Neural cell (in vitro differentiated cells): ENCODE results near the gene LRRC71. TPM values are rescaled to one million over a fixed set of nuclear protein-coding genes. Genes with fewer than 3 reads are reported as not detected.

ENCODE experiments used
- H2AFZ ChIP-seq: fragments of 200-600, 300-800 bp; sonication (generic), shearing (Covaris generic); 2 replicates; pipeline ENCODE4 v1.6.0; 2014; ENCODE audit warnings: low read depth, mild to moderate bottlenecking, antibody characterized with exemption, low read length, moderate library complexity
- H3F3A ChIP-seq: fragments of 200-600 bp; shearing (Covaris generic); 2 replicates; pipeline ENCODE4 v1.6.1; 2016; ENCODE audit warnings: mild to moderate bottlenecking, moderate library complexity, mixed read lengths, antibody characterized with exemption, low read length; ENCODE audit not compliant: insufficient read depth, poor library complexity, severe bottlenecking
- H3K27ac ChIP-seq: fragments of 200-600, 300-800 bp; sonication (generic), shearing (Covaris generic); 2 replicates; pipeline ENCODE4 v1.5.1; 2014; ENCODE audit warnings: mild to moderate bottlenecking, low read length, moderate library complexity
- H3K27me3 ChIP-seq: fragments of 300-800, 200-600 bp; sonication (generic), shearing (Covaris generic); 2 replicates; pipeline ENCODE4 v1.6.0; 2014; ENCODE audit warnings: mild to moderate bottlenecking, low read depth, low read length, moderate library complexity; ENCODE audit not compliant: insufficient read depth
- H3K36me3 ChIP-seq: fragments of 300-800, 200-600 bp; sonication (generic), shearing (Covaris generic); 2 replicates; pipeline ENCODE4 v1.5.1; 2014; ENCODE audit warnings: mild to moderate bottlenecking, antibody characterized with exemption, low read length, moderate library complexity; ENCODE audit not compliant: insufficient read depth
- H3K4me2 ChIP-seq: fragments of 300-800, 200-600 bp; sonication (generic), shearing (Covaris generic); 2 replicates; pipeline ENCODE4 v1.6.0; 2014; ENCODE audit warnings: mild to moderate bottlenecking, low read length
- H3K4me3 ChIP-seq: fragments of 300-800, 200-600 bp; sonication (generic), shearing (Covaris generic); 2 replicates; pipeline ENCODE4 v1.5.1; 2014; ENCODE audit warnings: mild to moderate bottlenecking, low read length, moderate library complexity
- H3K79me2 ChIP-seq: fragments of 200-600 bp; shearing (Covaris generic); replicated peaks from 2 replicates; pipeline ENCODE4 v1.6.0; 2014; ENCODE audit warnings: mild to moderate bottlenecking, low read length, moderate library complexity; ENCODE audit not compliant: insufficient read depth
- H3K9ac ChIP-seq: fragments of 300-800, 200-600 bp; sonication (generic), shearing (Covaris generic); 2 replicates; pipeline ENCODE4 v1.6.1; 2016; ENCODE audit warnings: mild to moderate bottlenecking, low read length, mixed read lengths
- H3K9me2 ChIP-seq: fragments of 200-600 bp; shearing (Covaris generic); 2 replicates; pipeline ENCODE4 v1.6.1; 2016; ENCODE audit warnings: mild to moderate bottlenecking, low read length, mixed read lengths; ENCODE audit not compliant: insufficient read depth
- H3K9me3 ChIP-seq: fragments of 200-600, 300-800 bp; sonication (generic), shearing (Covaris generic); 2 replicates; pipeline ENCODE4 v1.6.1; 2016; ENCODE audit warnings: mild to moderate bottlenecking, mixed run types, low read length, moderate library complexity, mixed read lengths
- H4K20me1 ChIP-seq: fragments of 200-600 bp; shearing (Covaris generic); 2 replicates; pipeline ENCODE4 v1.6.1; 2016; ENCODE audit warnings: mild to moderate bottlenecking, mixed run types; ENCODE audit not compliant: insufficient read depth
- CTCF ChIP-seq: fragments of 450-650 bp; IDR thresholded peaks from 2 replicates; pipeline ENCODE4 v1.5.1; 2014; ENCODE audit warnings: antibody characterized with exemption, mild to moderate bottlenecking, moderate library complexity; ENCODE audit not compliant: poor library complexity, severe bottlenecking
- EP300 ChIP-seq: fragments of 450-650 bp; conservative IDR thresholded peaks from 2 replicates; pipeline ENCODE4 v1.6.1; 2014; ENCODE audit warnings: antibody characterized with exemption, mild to moderate bottlenecking, moderate library complexity; ENCODE audit not compliant: poor library complexity, severe bottlenecking
- EZH2 ChIP-seq: fragments of 200-600, 300-800 bp; shearing (Covaris generic), sonication (generic); IDR thresholded peaks from 2 replicates; pipeline ENCODE4 v1.6.1; 2014; ENCODE audit warnings: antibody characterized with exemption, low read length, borderline replicate concordance, mild to moderate bottlenecking; ENCODE audit not compliant: insufficient read depth, poor library complexity, severe bottlenecking
- MXI1 ChIP-seq: fragments of 450-650 bp; conservative IDR thresholded peaks from 2 replicates; pipeline ENCODE4 v1.6.1; 2014; ENCODE audit warnings: antibody characterized with exemption, mild to moderate bottlenecking; ENCODE audit not compliant: poor library complexity, severe bottlenecking
- POLR2AphosphoS5 ChIP-seq: IDR thresholded peaks from 2 replicates; pipeline ENCODE4 v1.6.1; 2012
- RAD21 ChIP-seq: fragments of 450-650 bp; conservative IDR thresholded peaks from 2 replicates; pipeline ENCODE4 v1.6.1; 2014; ENCODE audit warnings: antibody characterized with exemption, mild to moderate bottlenecking, moderate library complexity
- SMC3 ChIP-seq: fragments of 450-650 bp; conservative IDR thresholded peaks from 2 replicates; pipeline ENCODE4 v1.6.1; 2014; ENCODE audit warnings: antibody characterized with exemption, mild to moderate bottlenecking, moderate library complexity; ENCODE audit not compliant: poor library complexity
- TAF1 ChIP-seq: IDR thresholded peaks from 2 replicates; pipeline ENCODE4 v1.6.1; 2012; ENCODE audit warnings: low read depth
- polyA plus RNA-seq: library from polyadenylated mRNA; depleted of rRNA; stranded (reverse); fragments of >200 nt; gene quantifications from 2 replicates; pipeline ENCODE4 v1.2.3, GENCODE V29; 2014
- TF ChIP-seq, protein P1 (sequence below): IDR thresholded peaks from 2 replicates; pipeline ENCODE4 v1.6.1; 2012; ENCODE audit warnings: borderline replicate concordance

The LRRC71 gene
- polyA plus RNA-seq, 1 donor from 2014 or later: not detected

- no peaks in the 10 kb centered on the region for H3K36me3 ChIP-seq
- H2AFZ ChIP-seq: no peak overlapping the region
- H3F3A ChIP-seq: no peaks in the 10 kb centered on the region
- no peaks in the 10 kb centered on the region for H3K9me2 ChIP-seq
- H3K79me2 ChIP-seq: no peaks in the 10 kb centered on the region
- H3K27ac ChIP-seq: no peak overlapping the region
- TF ChIP-seq, protein P1, sequence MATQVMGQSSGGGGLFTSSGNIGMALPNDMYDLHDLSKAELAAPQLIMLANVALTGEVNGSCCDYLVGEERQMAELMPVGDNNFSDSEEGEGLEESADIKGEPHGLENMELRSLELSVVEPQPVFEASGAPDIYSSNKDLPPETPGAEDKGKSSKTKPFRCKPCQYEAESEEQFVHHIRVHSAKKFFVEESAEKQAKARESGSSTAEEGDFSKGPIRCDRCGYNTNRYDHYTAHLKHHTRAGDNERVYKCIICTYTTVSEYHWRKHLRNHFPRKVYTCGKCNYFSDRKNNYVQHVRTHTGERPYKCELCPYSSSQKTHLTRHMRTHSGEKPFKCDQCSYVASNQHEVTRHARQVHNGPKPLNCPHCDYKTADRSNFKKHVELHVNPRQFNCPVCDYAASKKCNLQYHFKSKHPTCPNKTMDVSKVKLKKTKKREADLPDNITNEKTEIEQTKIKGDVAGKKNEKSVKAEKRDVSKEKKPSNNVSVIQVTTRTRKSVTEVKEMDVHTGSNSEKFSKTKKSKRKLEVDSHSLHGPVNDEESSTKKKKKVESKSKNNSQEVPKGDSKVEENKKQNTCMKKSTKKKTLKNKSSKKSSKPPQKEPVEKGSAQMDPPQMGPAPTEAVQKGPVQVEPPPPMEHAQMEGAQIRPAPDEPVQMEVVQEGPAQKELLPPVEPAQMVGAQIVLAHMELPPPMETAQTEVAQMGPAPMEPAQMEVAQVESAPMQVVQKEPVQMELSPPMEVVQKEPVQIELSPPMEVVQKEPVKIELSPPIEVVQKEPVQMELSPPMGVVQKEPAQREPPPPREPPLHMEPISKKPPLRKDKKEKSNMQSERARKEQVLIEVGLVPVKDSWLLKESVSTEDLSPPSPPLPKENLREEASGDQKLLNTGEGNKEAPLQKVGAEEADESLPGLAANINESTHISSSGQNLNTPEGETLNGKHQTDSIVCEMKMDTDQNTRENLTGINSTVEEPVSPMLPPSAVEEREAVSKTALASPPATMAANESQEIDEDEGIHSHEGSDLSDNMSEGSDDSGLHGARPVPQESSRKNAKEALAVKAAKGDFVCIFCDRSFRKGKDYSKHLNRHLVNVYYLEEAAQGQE: no peak
- no peak for TF ChIP-seq TAF1
- no peak overlapping the region for H3K9ac ChIP-seq
- no peak overlapping the region for H3K4me2 ChIP-seq
- H4K20me1 ChIP-seq: no peaks in the 10 kb centered on the region
- H3K4me3 ChIP-seq: no peak overlapping the region
- no peaks in the 10 kb centered on the region for H3K9me3 ChIP-seq
- peaks cover 75% of the 10 kb centered on the region for H3K27me3 ChIP-seq
Observed at GRCh38 chr1:156921053-156921529, 659 bp downstream of the LRRC71 start.

- Histone ChIP-seq H3K4me2 (no peak overlapping the region), H3F3A (no peaks in the 10 kb centered on the region), H3K27ac (no peak overlapping the region), H3K9me2 (no peaks in the 10 kb centered on the region), H4K20me1 (no peaks in the 10 kb centered on the region), H3K27me3 (peaks cover 95% of the 10 kb centered on the region), H2AFZ (no peak overlapping the region), H3K9ac (no peak overlapping the region), H3K79me2 (no peaks in the 10 kb centered on the region), H3K9me3 (no peaks in the 10 kb centered on the region), H3K4me3 (peak overlapping the region; percentile 55), H3K36me3 (no peaks in the 10 kb centered on the region)
- TF ChIP-seq MXI1 (no peak), TAF1 (no peak), SMC3 (no peak)
Observed at GRCh38 chr1:156922986-156923669, 2.7 kb downstream of the LRRC71 start.

DNA sequence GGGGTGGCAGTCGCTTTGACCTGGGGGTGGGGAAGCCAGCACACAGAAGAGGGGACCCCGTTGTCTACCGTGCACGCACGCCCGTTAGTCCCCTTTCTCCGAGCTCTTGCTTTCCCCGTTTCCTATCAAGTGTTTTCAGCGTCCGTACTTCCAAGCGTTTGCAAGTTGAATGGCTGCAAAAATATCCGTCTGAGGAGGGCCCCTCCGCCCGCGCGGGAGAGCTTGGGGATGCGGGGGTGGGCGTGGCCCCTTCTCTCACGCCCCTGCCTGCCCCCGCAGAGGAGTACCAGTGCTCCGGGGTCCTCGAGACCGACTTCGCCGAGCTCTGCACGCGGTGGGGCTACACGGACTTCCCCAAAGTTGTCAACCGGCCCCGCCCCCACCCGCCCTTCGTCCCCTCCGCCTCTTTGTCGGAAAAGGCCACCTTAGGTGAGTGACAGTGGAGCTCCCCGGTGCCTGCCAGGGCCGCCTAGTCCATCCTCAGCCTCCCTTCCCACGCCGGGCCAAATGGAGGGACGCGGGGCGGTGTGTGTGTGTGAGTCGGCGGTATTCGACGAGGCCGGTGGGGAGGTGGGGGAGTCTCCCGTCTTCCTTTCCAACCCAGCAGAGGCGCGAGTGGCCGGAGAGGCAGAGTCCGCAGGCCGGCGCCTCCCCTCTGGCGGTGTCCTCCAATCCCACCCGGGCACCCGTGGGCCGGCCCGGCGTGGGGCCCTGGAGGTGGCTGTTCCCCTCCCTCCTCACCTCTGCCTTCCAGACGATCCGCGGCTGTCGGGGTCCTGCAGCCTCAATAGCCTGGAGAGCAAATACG, 3.4 kb downstream of the LRRC71 start:
- no peak overlapping the region for H3K4me2 ChIP-seq
- peak overlapping the region; percentile 55 for H3K4me3 ChIP-seq
- TF ChIP-seq CTCF (no peak), TAF1 (no peak), MXI1 (no peak), RAD21 (no peak), EP300 (no peak), EZH2 (no peak), SMC3 (no peak), POLR2AphosphoS5 (no peak)
- TF ChIP-seq, protein P1: no peak

More for the DNA sequence above, 3.4 kb downstream of the LRRC71 start:
- H3K27me3 ChIP-seq: peaks cover 95% of the 10 kb centered on the region
- H3K9me2 ChIP-seq: no peaks in the 10 kb centered on the region
- no peaks in the 10 kb centered on the region for H4K20me1 ChIP-seq
- H3K36me3 ChIP-seq: no peaks in the 10 kb centered on the region
- H3F3A ChIP-seq: no peaks in the 10 kb centered on the region
- H2AFZ ChIP-seq: no peak overlapping the region
- H3K9me3 ChIP-seq: no peaks in the 10 kb centered on the region
- H3K9ac ChIP-seq: no peak overlapping the region
- no peaks in the 10 kb centered on the region for H3K79me2 ChIP-seq
- H3K27ac ChIP-seq: no peak overlapping the region
